OCI-LY3 (cell line): ENCODE measurements around the gene GALNTL6.

Source experiments
- EZH2phosphoT487 ChIP-seq: fragments of 200-600 bp; shearing (Covaris generic); IDR thresholded peaks from 2 replicates; pipeline ENCODE4 v1.6.1; 2018; ENCODE audit warnings: antibody characterized with exemption, mixed run types, low read depth
- TF ChIP-seq, protein P1 (sequence below): fragments of 200-600, 300-600 bp; sonication (generic); IDR thresholded peaks from 2 replicates; pipeline ENCODE4 v1.5.1; 2014; ENCODE audit warnings: antibody characterized with exemption, low read length, low read depth

DNA sequence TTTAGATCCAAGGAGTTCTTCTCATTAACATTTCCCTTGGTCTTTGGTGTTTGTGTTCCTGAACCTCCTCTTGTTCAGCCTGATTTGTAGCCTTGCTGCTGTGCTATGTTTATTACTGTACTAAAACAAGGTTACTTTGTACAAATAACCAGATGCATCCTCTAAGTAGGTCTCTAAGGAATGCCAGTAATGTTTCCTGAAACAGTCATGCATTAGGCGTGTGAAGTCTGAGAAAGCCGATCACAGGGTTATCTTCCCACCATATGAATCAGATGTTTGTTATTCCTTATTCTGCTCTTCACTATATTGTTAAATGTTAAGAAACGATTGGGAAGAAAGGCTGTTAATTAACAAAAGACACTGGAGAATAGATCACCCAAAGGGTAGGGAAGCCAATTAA is 66.9 kb downstream of the GALNTL6 start:
- TF ChIP-seq, protein P1, sequence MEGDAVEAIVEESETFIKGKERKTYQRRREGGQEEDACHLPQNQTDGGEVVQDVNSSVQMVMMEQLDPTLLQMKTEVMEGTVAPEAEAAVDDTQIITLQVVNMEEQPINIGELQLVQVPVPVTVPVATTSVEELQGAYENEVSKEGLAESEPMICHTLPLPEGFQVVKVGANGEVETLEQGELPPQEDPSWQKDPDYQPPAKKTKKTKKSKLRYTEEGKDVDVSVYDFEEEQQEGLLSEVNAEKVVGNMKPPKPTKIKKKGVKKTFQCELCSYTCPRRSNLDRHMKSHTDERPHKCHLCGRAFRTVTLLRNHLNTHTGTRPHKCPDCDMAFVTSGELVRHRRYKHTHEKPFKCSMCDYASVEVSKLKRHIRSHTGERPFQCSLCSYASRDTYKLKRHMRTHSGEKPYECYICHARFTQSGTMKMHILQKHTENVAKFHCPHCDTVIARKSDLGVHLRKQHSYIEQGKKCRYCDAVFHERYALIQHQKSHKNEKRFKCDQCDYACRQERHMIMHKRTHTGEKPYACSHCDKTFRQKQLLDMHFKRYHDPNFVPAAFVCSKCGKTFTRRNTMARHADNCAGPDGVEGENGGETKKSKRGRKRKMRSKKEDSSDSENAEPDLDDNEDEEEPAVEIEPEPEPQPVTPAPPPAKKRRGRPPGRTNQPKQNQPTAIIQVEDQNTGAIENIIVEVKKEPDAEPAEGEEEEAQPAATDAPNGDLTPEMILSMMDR = no peak
- TF ChIP-seq EZH2phosphoT487 = no peak
